Measurements from ENCODE around the gene GIPR. TPM values are rescaled to one million over a fixed set of nuclear protein-coding genes. Genes with fewer than 3 reads are reported as not detected.
A peak's percentile ranks its signal among the peaks of the same experiment; 100 is the strongest.

GIPR gene
- total and polyA plus RNA-seq, 2 of the 13 experiments (the other 11 are each of a cell fraction or from before 2014, with no cell fraction given) = 0.15 to 1.2 TPM

DNA sequence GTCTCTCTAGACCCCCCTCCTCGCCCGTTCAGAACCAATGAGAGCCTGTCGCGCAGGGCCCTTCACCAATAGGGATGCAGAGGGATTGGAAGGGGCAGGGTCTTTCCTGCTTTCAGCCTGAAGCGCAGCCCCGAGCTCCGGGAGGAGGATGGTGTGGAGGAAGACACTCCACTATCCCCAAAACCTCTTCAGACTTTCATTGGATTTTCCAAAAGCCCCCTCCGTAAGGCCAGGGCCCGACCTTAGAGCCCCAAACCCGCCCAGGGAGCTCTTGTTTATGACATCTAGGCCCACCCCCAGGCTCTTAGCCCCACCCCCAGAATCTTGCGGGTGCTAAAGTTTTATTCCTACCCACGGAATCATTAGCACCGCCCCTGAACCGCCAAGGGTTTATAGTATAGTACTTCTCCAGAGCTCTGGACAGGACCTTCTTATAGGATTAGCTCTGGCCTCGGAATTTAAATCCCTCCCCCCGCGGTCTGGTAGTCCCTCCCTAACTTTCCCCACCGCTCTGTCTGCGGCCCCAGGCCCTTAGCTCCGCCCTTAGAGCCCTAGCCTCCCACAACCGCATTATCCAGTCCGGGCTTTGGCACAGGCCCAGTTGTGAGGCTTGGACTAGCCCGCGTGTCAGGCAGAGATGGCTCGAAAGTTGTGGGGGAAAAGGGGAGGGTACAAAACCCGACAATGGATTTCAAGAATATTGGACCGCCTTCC is 22.2 kb upstream of the GIPR start:
- ATAC-seq (peak; percentile 21), DNase-seq (ENCODE audit: low spot score) (peak; percentile 63), FAIRE-seq (no peak)
- in situ Hi-C loops (cut with HindIII; ENCODE audit: extremely low pct_ligation_motif_present, low pct_unique_long_range_greater_than_20kb) (no loop called here), intact Hi-C loops (cut with micrococcal nuclease; ENCODE audit: unreplicated experiment) (loop anchor here (1.0 kb wide), 1 partner anchor 55 kb away; no protein-coding TSS in a partner anchor)
- BruUV-seq (replicated peaks) = no TSS peak
- Histone ChIP-seq H3K79me2 (ENCODE audit: insufficient read depth, low read length) (no peaks in the 10 kb centered on the region), H3K4me2 (ENCODE audit: low read depth, low read length) (peak overlapping the region; percentile 56), H2AFZ (ENCODE audit: low read length) (no peak overlapping the region), H3K4me3 (replicated peaks in 1 of 3; ENCODE audit: insufficient read depth in 1 of 3, low read depth in 2 of 3, low read length in 3 of 3) (no peak overlapping the region), H3K27ac (ENCODE audit: extremely low read length, insufficient read depth, low read length) (no peak overlapping the region), H4K20me1 (ENCODE audit: insufficient read depth, low read length) (no peaks in the 10 kb centered on the region), H3K4me1 (ENCODE audit: insufficient read depth, low read length) (peaks cover 45% of the 10 kb centered on the region), H3K9me3 (ENCODE audit: low read length) (no peaks in the 10 kb centered on the region), H3K36me3 (replicated peaks in 1 of 2; ENCODE audit: control insufficient read depth in 1 of 2, insufficient read depth in 2 of 2, low read length in 2 of 2) (no peaks in the 10 kb centered on the region), H3K9ac (ENCODE audit: insufficient read depth, low read depth, low read length) (no peak overlapping the region), H3K27me3 (ENCODE audit: control insufficient read depth in 1 of 2, insufficient read depth in 2 of 2, low read length in 2 of 2) (peaks cover 0 to 10% of the 10 kb centered on the region in 2 experiments; a peak in 2 of 5 replicates)
- ChIA-PET CTCF (ENCODE audit: low intra/inter-chr PET ratio, low total read pairs) (no interaction called here), POLR2A (interaction anchor here (0.6 kb wide), 1 partner anchor 31 kb away, joined by 5 read pairs; no protein-coding TSS in a partner anchor)
- 19% methylated on average over 25 of the region's 27 CpGs for WGBS (ENCODE audit: low lambda C conversion rate)
- peak; percentile 37; the same call in 1 of the 2 replicates for TF ChIP-seq NFYB (CRISPR knock-in tag; IDR thresholded peaks at IDR 0.05)
- TF ChIP-seq HMG20A (CRISPR knock-in tag; IDR thresholded peaks at IDR 0.05; ENCODE audit: borderline replicate concordance) = no peak
- TF ChIP-seq MIXL1 (CRISPR knock-in tag; IDR thresholded peaks at IDR 0.05) = 0 out of 2 replicates have a peak, but pooled peaks have one; percentile 39
- no peak for TF ChIP-seq ZNF552 (CRISPR knock-in tag; IDR thresholded peaks at IDR 0.05; ENCODE audit: borderline replicate concordance)
- no peak for TF ChIP-seq MAFG (CRISPR knock-in tag; IDR thresholded peaks at IDR 0.05)
- TF ChIP-seq ZNF558 (CRISPR knock-in tag; IDR thresholded peaks at IDR 0.05; ENCODE audit: borderline replicate concordance) = no peak
- TF ChIP-seq, protein P1, sequence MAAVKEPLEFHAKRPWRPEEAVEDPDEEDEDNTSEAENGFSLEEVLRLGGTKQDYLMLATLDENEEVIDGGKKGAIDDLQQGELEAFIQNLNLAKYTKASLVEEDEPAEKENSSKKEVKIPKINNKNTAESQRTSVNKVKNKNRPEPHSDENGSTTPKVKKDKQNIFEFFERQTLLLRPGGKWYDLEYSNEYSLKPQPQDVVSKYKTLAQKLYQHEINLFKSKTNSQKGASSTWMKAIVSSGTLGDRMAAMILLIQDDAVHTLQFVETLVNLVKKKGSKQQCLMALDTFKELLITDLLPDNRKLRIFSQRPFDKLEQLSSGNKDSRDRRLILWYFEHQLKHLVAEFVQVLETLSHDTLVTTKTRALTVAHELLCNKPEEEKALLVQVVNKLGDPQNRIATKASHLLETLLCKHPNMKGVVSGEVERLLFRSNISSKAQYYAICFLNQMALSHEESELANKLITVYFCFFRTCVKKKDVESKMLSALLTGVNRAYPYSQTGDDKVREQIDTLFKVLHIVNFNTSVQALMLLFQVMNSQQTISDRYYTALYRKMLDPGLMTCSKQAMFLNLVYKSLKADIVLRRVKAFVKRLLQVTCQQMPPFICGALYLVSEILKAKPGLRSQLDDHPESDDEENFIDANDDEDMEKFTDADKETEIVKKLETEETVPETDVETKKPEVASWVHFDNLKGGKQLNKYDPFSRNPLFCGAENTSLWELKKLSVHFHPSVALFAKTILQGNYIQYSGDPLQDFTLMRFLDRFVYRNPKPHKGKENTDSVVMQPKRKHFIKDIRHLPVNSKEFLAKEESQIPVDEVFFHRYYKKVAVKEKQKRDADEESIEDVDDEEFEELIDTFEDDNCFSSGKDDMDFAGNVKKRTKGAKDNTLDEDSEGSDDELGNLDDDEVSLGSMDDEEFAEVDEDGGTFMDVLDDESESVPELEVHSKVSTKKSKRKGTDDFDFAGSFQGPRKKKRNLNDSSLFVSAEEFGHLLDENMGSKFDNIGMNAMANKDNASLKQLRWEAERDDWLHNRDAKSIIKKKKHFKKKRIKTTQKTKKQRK (IDR thresholded peaks at IDR 0.05; ENCODE audit: low read length) = no peak
- no peak for TF ChIP-seq TSC22D2 (CRISPR knock-in tag; IDR thresholded peaks at IDR 0.05; ENCODE audit: borderline replicate concordance)
- TF ChIP-seq NAIF1 (CRISPR knock-in tag; IDR thresholded peaks at IDR 0.05; ENCODE audit: borderline replicate concordance) = no peak
- no peak for TF ChIP-seq ZNF354B (CRISPR knock-in tag; IDR thresholded peaks at IDR 0.05)
- no peak for TF ChIP-seq GATA4 (IDR thresholded peaks at IDR 0.05; ENCODE audit: borderline replicate concordance, low read depth)
- TF ChIP-seq, protein P2, sequence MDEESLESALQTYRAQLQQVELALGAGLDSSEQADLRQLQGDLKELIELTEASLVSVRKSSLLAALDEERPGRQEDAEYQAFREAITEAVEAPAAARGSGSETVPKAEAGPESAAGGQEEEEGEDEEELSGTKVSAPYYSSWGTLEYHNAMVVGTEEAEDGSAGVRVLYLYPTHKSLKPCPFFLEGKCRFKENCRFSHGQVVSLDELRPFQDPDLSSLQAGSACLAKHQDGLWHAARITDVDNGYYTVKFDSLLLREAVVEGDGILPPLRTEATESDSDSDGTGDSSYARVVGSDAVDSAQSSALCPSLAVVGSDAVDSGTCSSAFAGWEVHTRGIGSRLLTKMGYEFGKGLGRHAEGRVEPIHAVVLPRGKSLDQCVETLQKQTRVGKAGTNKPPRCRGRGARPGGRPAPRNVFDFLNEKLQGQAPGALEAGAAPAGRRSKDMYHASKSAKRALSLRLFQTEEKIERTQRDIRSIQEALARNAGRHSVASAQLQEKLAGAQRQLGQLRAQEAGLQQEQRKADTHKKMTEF (CRISPR knock-in tag; IDR thresholded peaks at IDR 0.05) = 0 out of 2 replicates have a peak, but pooled peaks have one; percentile 21
- TF ChIP-seq, protein P3, sequence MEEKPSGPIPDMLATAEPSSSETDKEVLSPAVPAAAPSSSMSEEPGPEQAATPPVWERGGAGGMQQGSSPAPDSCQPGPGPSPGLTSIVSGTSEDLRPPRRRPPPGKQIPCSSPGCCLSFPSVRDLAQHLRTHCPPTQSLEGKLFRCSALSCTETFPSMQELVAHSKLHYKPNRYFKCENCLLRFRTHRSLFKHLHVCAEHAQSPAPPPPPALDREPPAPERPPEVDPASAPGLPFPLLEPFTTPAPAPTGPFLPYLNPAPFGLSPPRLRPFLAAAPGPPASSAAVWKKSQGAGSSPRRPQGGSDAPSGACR (CRISPR knock-in tag; IDR thresholded peaks at IDR 0.05) = no peak
- peak; percentile 49 for TF ChIP-seq XRCC5 (optimal IDR thresholded peaks at IDR 0.05; ENCODE audit: low read length)
- TF ChIP-seq ZNF383 (CRISPR knock-in tag; IDR thresholded peaks at IDR 0.05; ENCODE audit: borderline replicate concordance) = no peak
- TF ChIP-seq HOXA7 (CRISPR knock-in tag; IDR thresholded peaks at IDR 0.05) = no peak
